Measurements from ENCODE around the gene WARS2.

Gene WARS2

GRCh38 chr1:119032986-119033385 lies 107.5 kb downstream of the WARS2 start:
- no peak for TF ChIP-seq CTCF (IDR thresholded peaks at IDR 0.05; ENCODE audit: low read depth, low read length, missing control alignments)
- in situ Hi-C loops (cut with HindIII; ENCODE audit: low pct_ligation_motif_present, low sequenced_read_pairs), result no loop called here

DNA sequence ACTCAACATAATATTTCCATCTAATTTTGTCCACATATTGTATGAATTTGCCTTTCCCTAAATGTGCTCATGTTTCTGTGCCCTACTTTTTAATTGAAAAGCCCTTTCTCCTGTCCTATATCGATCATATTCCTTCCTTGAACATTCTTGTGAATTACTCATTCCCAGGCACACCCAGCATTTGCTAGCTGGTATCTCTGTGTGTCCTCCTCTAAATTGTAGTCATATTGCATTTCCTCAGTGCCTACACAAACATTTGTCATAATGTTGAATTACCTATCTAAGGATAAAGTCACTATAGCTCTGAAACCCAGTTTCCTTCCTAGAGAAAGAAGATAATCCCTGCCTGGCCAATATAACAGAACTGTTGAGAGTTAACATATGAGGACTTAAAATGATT lies 112.7 kb downstream of the WARS2 start:
- H3K4me3 ChIP-seq (ENCODE audit: low read depth, low read length), result no peak overlapping the region
- in situ Hi-C loops (cut with HindIII; ENCODE audit: low pct_ligation_motif_present, low sequenced_read_pairs), result no loop called here
- DNase-seq, result no peak

More at GRCh38 chr1:119032986-119033385, 107.5 kb downstream of the WARS2 start:
- no peaks in the 10 kb centered on the region for H3K27me3 ChIP-seq (replicated peaks)
- DNase-seq, result no peak
- no peak overlapping the region for H3K4me3 ChIP-seq (ENCODE audit: low read depth, low read length)
- no peaks in the 10 kb centered on the region for H3K36me3 ChIP-seq (replicated peaks)
- H3K27ac ChIP-seq, result no peak overlapping the region

GRCh38 chr1:119026956-119027355 lies 113.5 kb downstream of the WARS2 start:
- TF ChIP-seq CTCF (IDR thresholded peaks at IDR 0.05; ENCODE audit: low read depth, low read length, missing control alignments), result no peak
- Histone ChIP-seq H3K4me3 (ENCODE audit: low read depth, low read length) (no peak overlapping the region), H3K36me3 (replicated peaks) (no peaks in the 10 kb centered on the region), H3K27me3 (replicated peaks) (no peaks in the 10 kb centered on the region), H3K27ac (no peak overlapping the region)
- no peak for DNase-seq
- in situ Hi-C loops (cut with HindIII; ENCODE audit: low pct_ligation_motif_present, low sequenced_read_pairs), result no loop called here

More for the DNA sequence above, 112.7 kb downstream of the WARS2 start:
- no peak for TF ChIP-seq CTCF (IDR thresholded peaks at IDR 0.05; ENCODE audit: low read depth, low read length, missing control alignments)
- Histone ChIP-seq H3K36me3 (replicated peaks) (no peaks in the 10 kb centered on the region), H3K27me3 (replicated peaks) (no peaks in the 10 kb centered on the region), H3K27ac (no peak overlapping the region)

DNA sequence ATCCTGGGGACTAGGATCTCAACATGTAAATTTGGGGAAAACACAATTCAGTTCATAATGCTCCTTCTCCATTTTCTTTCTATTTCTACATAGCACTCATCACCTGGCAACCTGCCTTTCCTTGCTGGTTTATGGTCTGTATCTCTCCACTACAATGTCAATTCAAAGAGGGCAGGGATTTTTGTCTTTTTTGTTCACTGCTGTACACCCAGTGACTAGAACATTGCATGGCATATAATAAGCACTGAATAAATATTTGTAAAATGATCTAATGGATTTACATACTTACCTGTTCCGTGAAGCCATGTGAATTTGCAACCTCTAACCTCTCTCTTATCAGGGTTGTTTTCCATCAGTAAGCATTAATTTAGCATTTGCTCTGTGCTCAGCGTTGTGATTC lies 124.9 kb downstream of the WARS2 start:
- no peak for DNase-seq
- in situ Hi-C loops (cut with HindIII; ENCODE audit: low pct_ligation_motif_present, low sequenced_read_pairs), result no loop called here
- no peak for TF ChIP-seq CTCF (IDR thresholded peaks at IDR 0.05; ENCODE audit: low read depth, low read length, missing control alignments)
- no peaks in the 10 kb centered on the region for H3K36me3 ChIP-seq (replicated peaks)
- no peak overlapping the region for H3K4me3 ChIP-seq (ENCODE audit: low read depth, low read length)
- H3K27me3 ChIP-seq (replicated peaks), result no peaks in the 10 kb centered on the region
- no peak overlapping the region for H3K27ac ChIP-seq

DNA sequence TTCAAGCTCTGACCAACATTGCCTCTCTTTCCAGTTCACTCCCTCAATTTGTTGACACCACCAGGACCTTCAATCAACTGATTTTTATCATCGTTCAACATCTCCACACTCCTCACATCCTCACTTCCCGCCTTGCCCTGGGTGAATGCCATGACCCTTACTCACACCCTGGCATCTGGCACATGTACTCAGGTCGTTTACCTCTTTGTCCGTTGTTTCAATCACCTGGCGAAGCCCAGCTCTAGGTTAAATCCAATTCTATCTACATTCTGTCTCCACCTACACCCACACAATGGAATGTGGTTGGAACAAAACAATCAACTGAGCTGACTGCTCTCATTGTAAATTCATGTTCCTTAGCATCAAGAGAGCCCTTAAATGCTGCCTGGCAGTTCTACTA lies 128.1 kb downstream of the WARS2 start:
- in situ Hi-C loops (cut with HindIII; ENCODE audit: low pct_ligation_motif_present, low sequenced_read_pairs), result no loop called here
- Histone ChIP-seq H3K27ac (no peak overlapping the region), H3K4me3 (ENCODE audit: low read depth, low read length) (no peak overlapping the region), H3K27me3 (replicated peaks) (no peaks in the 10 kb centered on the region), H3K36me3 (replicated peaks) (no peaks in the 10 kb centered on the region)
- DNase-seq, result no peak
- TF ChIP-seq CTCF (IDR thresholded peaks at IDR 0.05; ENCODE audit: low read depth, low read length, missing control alignments), result no peak

DNA sequence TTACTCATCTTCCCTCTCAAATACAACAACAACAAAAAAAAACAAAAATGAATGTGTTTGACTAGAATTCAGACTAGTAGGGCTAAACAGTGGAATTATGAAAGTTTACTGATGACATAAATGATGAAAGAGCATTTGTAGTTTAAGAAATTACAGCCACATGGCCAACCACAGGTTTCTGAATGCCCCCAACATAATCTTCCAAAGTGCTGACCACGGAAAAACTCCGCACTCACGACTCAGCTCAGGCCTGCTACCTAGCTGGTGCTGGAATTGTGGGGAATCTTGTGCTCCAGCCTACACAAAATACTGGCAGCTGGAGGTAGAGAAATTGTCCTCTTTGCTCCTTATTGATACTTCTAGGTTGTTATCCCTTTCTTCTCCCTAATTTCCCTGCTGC lies 128.7 kb downstream of the WARS2 start:
- TF ChIP-seq CTCF (IDR thresholded peaks at IDR 0.05; ENCODE audit: low read depth, low read length, missing control alignments), result no peak
- Histone ChIP-seq H3K4me3 (ENCODE audit: low read depth, low read length) (no peak overlapping the region), H3K27me3 (replicated peaks) (peaks cover 2% of the 10 kb centered on the region), H3K27ac (no peak overlapping the region), H3K36me3 (replicated peaks) (no peaks in the 10 kb centered on the region)
- no peak for DNase-seq
- in situ Hi-C loops (cut with HindIII; ENCODE audit: low pct_ligation_motif_present, low sequenced_read_pairs), result no loop called here
